SW480 (cell line): ENCODE measurements around the gene TARBP2.
A peak's percentile ranks its signal among the peaks of the same experiment; 100 is the strongest.
"Not testable (repeated sequence)": the region's sequence is repeated elsewhere in the genome, so short reads cannot be mapped to it uniquely, and the experiment has no call there.

Experiments
- DNase-seq: peaks from one replicate; pipeline ENCODE4 v3.0.0-alpha.2; 2016; ENCODE audit warnings: low spot score

TARBP2 gene

DNA sequence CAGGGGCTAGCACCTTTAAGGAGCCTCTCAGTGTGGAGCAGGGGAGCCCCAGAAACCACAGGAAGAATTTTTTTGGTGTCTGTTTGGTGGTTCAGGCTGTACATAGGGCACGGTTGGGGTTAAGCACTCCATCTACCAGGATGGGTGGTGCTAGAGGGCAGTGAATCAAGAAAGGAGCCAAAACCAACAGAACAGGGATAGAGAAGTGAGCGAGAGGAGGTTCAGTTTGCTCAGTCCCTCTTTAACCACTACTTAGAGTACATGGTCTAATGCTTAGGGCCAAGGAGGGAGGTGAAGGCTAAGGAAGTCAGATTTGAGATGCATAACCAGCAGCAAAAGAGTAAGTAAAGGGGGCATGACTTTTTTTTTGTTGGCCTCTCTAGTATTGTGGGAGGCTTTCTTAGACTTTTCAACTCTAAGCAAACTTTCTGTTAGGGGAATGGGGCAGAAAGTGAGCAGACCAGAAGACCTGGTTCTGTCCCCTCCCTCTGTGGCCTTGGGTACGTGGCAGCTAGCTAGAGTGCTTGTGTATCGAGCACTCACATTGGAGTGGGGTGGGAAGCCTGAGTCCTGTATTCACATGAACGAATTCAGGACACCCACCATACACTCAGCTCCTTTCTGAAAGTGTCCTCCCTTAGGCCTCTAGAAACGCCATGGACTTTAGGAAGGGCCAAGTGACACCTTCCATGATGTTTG is 12.8 kb downstream of the TARBP2 start:
- no peak for DNase-seq

DNA sequence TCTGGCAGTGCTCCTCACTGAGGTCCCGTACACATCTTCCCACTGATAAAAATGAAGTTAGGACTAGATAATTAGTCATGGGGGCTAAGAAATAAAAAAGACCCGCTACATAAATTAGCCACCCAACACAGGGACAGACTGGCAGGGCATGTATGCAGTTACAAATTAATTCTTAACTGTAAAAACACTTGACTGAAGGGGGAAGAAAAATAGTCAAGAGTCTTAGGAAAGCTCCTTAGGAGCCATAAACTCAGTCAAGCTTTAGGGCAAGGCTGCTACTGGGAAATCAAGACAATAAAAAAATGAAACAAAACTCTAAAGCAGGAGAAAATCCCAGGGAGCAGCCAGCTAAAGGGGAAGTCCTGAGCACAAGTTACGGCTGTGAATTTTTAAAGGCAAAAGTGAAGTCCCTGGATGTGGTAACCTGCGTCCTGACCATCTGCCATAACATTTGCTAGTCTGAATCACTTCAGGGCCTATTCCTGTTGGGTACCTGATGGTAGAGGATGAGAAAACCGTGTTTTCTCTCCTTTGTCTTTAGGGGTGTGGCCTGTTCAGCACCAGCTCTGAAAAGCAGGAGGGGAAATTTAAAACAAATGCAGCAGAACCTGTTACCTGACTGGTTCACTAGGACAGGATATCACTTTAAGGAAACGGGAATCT is 13.7 kb downstream of the TARBP2 start:
- DNase-seq, result no peak

DNA sequence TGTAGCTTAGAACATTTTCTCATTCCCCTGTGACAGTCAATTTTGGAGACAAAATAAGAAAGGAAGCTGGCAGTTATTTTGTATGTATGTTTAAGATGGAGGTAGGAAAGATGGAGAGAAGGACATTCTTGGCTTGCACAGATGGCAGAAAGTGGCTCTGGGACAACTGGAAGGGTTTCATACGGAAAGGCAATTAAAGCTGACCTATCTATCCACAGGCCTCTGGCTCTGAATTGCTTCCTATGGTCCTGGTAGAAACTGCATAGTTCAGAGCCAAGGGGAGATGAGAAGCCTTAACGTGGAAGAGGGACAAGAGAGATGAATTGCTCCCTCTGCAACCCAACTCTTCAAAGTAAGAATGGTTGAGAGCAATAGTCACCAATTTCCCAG is 14.2 kb downstream of the TARBP2 start:
- DNase-seq, result no peak

DNA sequence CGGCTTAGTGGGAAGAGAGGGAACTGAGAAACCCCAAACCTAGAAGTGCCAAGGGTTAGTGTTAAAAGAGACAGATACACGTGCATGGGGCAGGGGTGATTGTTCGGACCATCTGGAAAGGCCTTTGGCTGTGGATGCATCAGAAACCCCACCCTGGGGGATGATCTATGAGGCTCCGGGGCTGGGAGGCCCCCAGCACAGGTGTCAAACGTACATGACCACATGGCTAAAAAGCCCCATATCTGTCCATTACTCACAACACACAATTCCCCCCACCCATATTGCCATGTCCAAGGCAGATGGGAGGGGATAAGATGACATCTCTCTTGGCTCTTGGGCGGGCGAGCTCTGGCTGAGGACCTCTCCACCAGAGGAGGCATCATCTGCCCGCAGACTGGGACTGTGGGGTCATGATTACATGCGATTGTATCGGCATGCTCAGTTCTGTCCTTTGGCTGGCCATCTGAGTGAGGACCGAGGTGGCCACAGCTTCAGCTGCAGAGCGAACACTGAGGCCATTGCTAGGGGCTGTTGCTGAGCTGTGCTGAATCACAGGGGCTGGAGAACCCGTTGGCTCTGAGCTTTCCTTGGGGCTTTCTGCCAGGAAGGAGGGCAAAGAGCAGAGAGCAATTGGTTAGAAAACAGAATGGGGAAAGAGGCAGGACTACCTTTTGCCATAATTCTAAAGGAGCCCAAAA is 15.8 kb downstream of the TARBP2 start:
- no peak for DNase-seq

DNA sequence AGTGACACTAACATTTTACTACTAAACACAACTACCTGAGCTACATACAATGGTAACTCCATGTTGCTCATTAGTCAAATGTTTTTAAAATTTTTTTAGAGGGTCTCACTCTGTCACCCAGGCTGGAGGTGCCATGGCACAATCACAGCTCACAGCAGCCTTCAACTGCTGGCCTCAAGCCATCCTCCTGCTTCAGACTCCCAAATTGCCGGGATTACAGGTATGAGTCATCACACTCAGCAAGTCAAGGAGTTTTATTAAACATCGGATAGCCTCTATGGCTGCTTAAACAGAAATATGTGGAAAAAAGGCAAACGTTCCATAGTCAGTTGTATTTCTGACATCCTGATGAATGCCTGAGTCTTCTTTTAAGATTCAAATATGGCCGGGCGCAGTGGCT is 17.3 kb downstream of the TARBP2 start:
- no peak for DNase-seq

DNA sequence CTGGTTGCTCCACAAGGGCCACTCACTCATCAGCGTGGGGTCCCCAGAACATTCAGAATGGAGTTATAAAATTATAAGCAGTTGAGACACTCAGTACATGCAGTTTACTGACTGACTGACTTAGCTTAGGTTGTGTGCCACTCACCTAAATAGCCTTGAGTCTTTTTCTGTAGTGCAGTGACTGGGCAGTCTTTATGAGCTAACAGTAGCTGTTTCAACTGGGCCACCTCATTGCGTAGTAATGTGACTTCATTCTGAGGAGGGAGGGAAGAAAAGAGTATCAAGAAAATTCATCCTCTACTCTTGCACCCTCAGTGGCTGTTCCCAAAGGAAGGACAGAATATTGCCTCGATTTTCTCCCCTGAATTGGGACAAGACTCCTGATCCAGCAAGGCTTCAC is 22.0 kb downstream of the TARBP2 start:
- DNase-seq, result no peak

DNA sequence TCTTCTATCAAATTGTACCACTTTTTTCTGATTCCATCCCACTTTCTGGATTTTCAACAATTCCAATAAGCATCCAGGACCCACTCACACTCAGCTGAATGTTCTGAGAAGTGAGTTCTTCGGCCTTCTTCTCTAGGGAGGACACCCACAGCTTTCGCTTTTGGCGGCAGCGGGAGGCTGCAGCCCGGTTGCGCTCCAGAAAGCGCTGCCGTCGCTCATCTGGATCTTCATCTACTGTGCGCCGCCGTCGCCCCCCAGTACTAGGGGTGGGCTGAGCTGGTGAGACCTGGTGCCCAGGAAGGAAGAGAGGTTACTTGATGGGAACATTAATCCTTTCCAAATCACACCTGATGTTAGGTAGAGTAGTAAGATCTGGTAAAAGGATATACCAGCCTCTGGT is 23.4 kb downstream of the TARBP2 start:
- no peak for DNase-seq

DNA sequence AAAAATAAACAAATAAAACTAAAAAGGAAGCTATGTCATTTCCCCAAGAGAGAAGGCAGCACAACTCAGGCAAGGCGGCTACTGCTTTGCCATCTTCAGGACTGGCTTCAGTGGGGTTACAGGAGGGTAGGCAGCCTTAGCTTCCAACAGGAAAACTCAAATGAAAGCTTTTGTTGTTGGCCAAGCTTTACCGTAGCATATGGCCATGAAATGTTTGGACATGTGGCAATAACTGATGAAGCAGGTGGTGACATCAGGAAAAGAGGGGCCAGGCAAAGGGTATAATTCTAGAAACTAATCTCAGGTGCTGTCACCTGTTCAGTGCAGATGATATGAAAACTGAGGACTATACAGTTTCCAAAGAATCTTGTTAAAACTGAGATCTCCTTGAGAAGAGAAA is 29.0 kb downstream of the TARBP2 start:
- DNase-seq, result no peak

DNA sequence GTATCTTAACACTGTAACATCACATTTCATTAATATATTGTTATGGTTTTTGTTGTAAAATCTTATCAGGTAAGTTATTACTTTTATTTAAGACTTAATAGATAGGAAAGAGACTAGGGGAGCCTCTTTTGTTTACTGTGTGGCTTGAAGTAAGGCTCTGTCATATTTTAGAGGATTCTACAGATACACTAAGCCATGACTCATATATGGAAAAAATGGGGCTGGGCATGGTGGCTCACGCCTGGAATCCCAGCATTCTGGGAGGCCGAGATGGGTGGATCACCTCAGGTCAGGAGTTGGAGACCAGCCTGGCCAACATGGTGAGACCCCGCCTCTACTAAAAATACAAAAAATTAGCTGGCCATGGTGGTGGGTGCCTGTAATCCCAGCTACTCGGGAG is 29.8 kb downstream of the TARBP2 start:
- no peak for DNase-seq

DNA sequence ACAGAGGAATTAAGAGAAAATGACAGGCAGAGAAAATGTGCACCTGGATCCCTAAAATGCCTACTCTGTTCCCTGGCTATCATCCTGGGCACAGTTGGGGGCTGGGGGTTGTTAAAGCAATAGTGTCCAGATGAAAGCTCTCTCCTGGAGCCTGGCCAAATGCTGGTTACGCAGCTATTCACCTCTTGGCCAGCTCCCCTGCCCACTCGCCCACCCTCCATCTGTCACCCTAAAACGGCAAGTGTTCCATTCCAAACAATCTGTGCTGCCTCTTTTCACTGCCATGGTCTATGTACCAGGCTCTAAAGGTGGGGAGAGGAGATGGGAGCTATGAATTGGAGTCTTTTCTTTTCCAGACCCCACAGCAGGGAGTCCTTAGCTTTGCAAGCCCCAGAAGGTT is 30.9 kb downstream of the TARBP2 start:
- DNase-seq, result no peak

DNA sequence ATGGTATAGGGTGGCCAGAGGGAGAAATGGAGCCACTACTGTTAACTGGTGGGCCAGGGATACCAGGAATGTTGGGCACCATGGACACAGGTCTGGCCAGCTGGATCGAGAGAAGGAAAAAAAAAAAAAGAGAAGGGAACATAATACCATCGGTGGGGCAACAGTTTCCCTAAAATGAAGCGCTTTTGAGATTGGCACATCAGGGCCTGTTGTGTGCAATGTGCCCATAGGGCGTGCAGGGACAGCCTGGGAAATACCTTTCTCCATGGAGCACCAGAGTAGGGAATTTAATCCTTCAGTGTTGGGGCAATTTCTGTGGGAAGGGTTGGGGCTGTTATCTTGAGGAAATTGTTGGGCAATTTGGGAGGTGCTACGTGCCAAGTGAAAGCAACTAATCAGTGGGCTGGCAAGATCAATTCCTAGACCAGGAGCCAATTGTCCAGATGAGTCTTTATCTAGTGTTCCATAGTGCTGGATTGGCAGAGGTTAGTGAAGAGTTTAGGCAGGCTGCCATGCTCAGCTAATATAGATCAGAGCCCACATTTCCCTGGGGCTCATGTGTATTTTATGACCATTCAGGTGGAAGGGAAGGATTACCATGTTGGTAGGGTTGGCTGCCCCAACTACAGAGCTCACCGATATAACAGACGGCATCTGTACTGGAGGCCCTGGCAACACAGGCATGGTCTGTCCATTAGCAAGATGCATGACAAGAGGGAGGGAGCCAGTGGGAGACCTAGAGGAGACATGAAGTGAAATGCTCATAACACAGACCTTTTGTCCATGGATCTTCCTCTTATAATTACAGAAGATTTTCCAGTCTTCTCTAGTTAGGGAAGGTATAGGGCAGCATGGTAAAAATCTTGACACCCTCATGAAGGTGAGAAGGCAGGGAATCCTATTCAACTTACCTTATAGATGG is 31.7 kb downstream of the TARBP2 start:
- no peak for DNase-seq

DNA sequence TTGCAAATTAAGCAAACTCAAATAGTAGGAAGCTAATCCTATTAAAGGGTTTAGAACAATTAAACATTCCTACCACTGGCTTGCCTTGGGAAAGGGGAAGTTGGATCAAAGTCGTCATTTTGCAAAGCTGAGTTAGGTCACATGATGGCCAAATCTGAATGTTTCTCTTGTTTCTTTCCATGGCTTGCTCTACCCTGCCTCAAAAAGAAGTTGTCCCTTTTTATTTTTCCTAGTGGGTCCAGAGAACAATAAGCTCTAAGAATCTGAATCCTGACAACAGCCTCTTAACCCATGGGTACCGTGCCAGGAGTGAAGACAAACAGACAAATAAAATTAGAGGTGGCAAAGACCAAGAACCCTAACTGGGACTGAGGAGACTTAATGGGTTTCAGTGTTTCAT is 32.4 kb downstream of the TARBP2 start:
- no peak for DNase-seq

DNA sequence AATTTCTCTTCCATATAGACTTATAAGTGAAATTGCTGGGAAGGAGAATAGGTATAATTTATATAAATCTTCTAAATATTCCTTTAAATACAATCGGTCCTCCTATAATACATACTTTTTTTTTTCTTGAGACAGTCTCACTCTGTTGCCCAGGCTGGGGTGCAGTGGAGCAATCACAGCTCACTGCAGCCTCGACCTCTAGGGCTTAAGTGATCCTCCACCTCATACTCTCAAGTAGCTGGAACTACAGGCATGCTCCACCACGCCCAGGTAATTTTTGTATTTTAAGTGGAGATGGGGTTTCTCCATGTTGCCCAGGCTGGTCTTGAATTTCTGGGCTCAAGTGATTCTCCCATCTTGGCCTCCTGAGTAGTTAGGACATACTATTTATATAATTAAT is 35.9 kb downstream of the TARBP2 start:
- no peak for DNase-seq

DNA sequence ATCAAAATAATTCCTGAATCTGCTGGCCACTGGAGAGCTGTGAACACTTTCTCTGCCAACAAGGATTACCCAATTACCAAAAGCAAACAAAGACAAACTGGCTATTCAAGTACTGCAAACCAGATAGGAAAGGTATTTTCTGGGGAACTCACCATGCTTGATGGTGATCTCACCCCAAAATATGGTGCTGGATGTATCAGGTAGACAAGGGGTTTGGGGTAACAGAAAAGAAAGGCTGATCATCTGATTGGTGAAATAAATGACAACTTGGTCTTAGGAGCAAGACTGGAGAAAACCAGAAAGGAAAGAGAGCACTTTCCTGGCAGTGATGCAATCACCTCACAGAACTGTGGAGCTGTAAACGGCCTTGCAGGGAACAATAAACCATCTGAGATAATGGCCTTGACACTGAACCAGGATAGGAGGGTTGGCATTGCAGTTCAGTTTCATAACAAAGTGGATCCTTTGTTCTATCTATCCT is 37.2 kb downstream of the TARBP2 start:
- DNase-seq, result no peak

DNA sequence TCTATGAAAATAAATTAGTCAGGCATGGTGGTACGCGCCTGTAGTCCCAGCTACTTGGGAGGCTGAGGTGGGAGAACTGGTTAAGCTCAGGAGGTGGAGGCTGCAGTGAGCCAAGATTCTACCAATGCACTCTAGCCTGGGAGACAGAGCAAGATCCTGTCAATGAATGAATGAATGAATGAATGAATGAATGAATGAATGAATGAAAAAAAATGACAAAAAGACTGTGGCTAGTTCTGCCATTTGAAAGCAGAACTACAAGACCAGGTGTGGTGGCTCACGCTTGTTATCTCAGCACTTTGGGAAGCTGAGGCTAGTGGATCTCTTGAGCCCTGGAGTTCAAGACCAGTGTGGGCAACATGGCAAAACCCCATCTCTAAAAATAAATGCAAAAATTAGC is 38.4 kb downstream of the TARBP2 start:
- DNase-seq, result no peak

DNA sequence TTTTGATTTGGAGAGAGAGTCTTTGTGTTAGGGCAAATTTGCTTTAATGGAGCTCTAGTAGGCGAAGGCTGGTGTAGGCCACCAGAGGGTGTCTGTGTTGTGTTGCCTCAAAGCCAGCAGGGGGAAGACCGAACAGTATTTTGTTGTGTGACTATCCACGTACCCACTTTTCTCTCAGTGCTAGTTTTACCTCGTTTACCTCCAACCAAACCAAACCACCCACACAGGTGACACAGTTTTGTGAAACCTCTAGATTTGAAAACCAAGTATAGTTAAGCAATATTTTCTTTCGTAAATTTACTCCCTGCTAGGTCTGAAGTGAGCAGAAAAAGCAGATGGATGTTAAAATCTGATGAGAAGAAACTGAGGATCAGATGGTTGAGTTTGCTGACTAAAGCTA is 42.5 kb downstream of the TARBP2 start:
- peak; percentile 58 for DNase-seq

DNA sequence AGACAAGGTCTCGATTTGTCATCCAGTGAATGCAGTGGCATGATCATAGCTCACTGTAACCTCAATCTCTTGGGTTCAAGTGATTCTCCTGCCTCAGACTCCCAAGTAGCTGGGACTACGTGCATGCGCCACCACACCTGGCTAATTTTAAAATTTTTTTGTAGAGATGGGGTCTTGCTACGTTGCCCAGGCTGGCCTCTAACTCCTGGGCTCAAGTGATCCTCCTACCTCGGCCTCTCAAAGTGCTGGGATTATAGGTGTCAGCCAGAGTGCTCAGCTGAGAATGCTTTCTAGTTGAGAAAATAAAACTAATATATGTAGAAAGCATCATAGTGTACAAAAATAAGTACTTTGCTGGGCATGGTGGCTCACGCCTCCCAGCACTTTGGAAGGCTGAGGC is 47.3 kb downstream of the TARBP2 start:
- not testable (repeated sequence) for DNase-seq

DNA sequence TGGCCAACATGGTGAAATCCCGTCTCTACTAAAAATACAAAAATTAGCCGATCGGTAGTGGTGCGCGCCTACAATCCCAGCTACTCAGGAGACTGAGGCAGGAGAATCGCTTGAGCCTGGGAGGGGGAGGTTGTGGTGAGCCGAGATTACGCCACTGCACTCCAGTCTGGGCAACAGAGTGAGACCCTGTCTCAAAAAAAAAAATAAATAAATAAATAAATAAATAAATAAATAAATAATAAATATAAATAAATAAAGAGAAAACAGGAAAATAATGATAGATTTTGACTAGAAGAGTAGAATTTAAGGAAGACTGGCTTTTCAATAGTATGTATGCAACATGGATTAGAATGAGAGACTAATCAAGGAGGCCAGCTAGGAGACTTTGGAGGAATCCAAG is 49.0 kb downstream of the TARBP2 start:
- DNase-seq, result not testable (repeated sequence)

DNA sequence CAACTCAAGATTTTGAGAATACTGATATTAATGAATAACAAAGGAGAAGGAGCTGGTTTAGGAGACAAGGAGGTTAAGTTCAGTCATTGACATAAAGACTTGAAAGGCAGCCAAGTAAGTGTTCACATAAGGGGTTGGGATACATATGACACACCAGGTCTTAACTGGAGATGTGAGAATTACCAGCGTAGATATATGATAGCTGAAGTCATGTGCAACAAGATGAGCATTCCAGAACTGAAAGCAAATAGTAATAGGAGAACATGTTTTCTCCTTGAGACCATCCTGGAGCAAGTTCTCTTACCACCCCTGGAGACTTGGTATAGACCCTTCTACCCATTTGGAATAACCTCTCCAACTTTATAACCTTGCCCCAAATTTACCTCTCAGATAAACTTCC is 49.5 kb downstream of the TARBP2 start:
- DNase-seq, result no peak

DNA sequence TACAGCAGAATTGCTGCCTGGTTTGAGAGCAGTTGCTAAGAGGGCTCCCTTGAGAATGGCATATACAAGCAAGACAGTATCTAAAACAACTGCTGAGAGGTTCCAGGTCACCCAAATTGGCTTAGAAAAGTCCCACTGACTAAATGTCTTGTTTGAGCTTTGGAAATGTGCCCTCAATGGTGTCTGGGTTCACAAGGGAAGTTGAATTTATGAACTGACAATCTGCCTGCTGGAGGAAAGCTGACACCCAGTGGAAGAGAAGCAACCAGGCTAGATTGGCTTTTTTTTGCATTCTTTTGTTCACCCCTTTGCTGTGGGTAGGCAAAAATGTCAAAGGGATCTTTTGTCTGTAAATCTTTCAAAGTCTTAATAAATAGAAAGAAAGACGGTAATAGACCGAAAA is 50.8 kb downstream of the TARBP2 start:
- no peak for DNase-seq

DNA sequence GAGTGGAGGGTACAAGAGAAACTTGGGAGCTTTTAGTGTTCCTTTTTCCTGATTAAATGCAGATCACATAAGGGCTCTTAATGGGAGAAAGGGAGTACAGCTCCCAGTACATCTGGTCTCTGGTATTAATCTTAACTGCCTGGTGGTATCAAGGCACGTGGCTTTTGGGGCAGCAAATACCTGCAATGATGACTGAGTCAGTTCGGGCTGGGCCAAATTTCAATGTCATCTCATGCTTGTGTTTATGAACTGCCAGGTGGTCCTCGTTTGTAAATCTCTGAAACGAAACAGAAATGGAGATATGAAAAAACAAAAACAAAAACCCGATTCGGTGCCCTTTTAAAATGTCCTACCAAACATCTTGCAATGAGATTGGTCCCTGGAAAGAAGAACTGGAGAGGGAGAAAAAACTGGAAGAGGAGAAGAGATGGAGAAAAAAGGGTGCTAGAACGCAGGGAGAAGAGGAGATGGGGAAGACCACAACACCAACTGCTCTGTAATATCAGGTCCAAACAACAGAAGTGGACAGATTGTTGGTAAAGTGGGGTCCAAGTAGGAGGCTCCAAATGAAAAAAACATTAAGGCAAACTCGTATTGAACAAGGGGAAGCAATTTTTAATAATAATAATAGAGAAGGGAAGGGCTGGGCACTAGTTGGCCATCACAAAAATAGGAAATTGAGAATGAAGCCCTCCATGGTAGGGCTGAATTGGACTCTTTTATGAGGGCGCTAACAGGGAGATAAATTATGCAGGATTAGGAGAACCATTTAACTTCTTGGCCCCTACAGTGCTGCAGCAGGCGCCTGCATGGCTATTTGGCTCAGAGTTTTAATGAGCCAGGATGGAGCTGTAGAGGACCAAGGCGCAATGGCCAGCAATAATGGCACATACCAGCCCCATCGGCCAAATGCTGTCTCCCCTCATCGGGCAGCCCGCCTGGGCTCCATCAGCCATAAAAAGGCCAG is 51.6 kb downstream of the TARBP2 start:
- no peak for DNase-seq
